ENCODE data around the gene SIGLEC1.

SIGLEC1 gene

GRCh38 chr20:3728876-3729275, 16.5 kb upstream of the SIGLEC1 start:
- no peak for DNase-seq (ENCODE audit: low read depth in 2 of 2)

- no peak for DNase-seq (ENCODE audit: low read depth in 2 of 2)
Observed at GRCh38 chr20:3728354-3728753, 16.0 kb upstream of the SIGLEC1 start.

GRCh38 chr20:3727401-3728021, 15.1 kb upstream of the SIGLEC1 start:
- no peak for DNase-seq (ENCODE audit: low read depth in 2 of 2)

GRCh38 chr20:3724356-3724755, 12.0 kb upstream of the SIGLEC1 start:
- no peak for DNase-seq (ENCODE audit: low read depth in 2 of 2)

- DNase-seq (ENCODE audit: low read depth in 2 of 2) = no peak
Observed at GRCh38 chr20:3723284-3723683, 10.9 kb upstream of the SIGLEC1 start.

- no peak for DNase-seq (ENCODE audit: low read depth in 2 of 2)
Observed at GRCh38 chr20:3721912-3722311, 9.5 kb upstream of the SIGLEC1 start.

- DNase-seq (ENCODE audit: low read depth in 2 of 2) = no peak
Observed at GRCh38 chr20:3720626-3721025, 8.2 kb upstream of the SIGLEC1 start.

GRCh38 chr20:3720068-3720467, 7.7 kb upstream of the SIGLEC1 start:
- DNase-seq (ENCODE audit: low read depth in 2 of 2) = no peak

- no peak for DNase-seq (ENCODE audit: low read depth in 2 of 2)
Observed at GRCh38 chr20:3719046-3719445, 6.6 kb upstream of the SIGLEC1 start.

- peak in 1 of 2 donors; percentile 5 for DNase-seq (ENCODE audit: low read depth in 2 of 2)
Observed at GRCh38 chr20:3716195-3716834, 3.9 kb upstream of the SIGLEC1 start.

- no peak for DNase-seq (ENCODE audit: low read depth in 2 of 2)
Observed at GRCh38 chr20:3714092-3714491, 1.7 kb upstream of the SIGLEC1 start.

- DNase-seq (ENCODE audit: low read depth in 2 of 2) = no peak
Observed at GRCh38 chr20:3711484-3711941, 887 bp downstream of the SIGLEC1 start.

- DNase-seq (ENCODE audit: low read depth in 2 of 2) = peak; percentile 36 to 50
Observed at GRCh38 chr20:3710703-3711483, 1.5 kb downstream of the SIGLEC1 start.

GRCh38 chr20:3710011-3710466, 2.4 kb downstream of the SIGLEC1 start:
- no peak for DNase-seq (ENCODE audit: low read depth in 2 of 2)

- no peak for DNase-seq (ENCODE audit: low read depth in 2 of 2)
Observed at GRCh38 chr20:3707508-3707899, 4.9 kb downstream of the SIGLEC1 start.

GRCh38 chr20:3706774-3707507, 5.5 kb downstream of the SIGLEC1 start:
- DNase-seq (ENCODE audit: low read depth in 2 of 2) = no peak

GRCh38 chr20:3705970-3706739, 6.2 kb downstream of the SIGLEC1 start:
- DNase-seq (ENCODE audit: low read depth in 2 of 2) = no peak

GRCh38 chr20:3705491-3705969, 6.9 kb downstream of the SIGLEC1 start:
- DNase-seq (ENCODE audit: low read depth in 2 of 2) = no peak

GRCh38 chr20:3704087-3704486, 8.3 kb downstream of the SIGLEC1 start:
- DNase-seq (ENCODE audit: low read depth in 2 of 2) = no peak

GRCh38 chr20:3702611-3703391, 9.6 kb downstream of the SIGLEC1 start:
- DNase-seq (ENCODE audit: low read depth in 2 of 2) = no peak

Measured in stimulated activated CD8-positive, alpha-beta memory T cell treated with anti-CD3 and anti-CD28 coated beads, Interleukin-7, amount 100 ng/mL, for 4 hours (primary cell).